Stimulated activated CD8-positive, alpha-beta memory T cell treated with anti-CD3 and anti-CD28 coated beads, Interleukin-4, amount 100 ng/mL, for 48 hours (primary cell): ENCODE results near the gene KANSL1L.

Source experiments
- DNase-seq: peaks from one replicate; pipeline ENCODE4 v3.0.0-alpha.2; 2020

The KANSL1L gene

DNA sequence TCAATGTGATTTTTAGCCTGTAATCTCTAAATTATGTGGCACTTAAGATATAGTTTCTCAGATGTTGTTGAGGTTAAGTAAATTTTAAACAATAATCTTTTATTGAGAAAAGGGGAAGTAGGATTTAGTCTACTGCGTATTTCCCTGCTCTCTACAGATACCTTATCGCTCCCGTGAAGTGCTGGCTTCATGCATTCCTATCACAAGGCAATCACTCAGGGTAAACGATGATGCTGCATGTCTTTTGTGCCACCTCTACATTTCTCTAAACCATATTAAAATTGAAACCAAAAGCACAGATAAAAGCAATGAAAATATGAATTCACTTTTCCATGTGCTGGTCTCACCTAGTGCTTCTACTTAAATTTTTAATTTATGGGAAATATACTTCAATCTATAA, 183.2 kb downstream of the KANSL1L start:
- DNase-seq = no peak

DNA sequence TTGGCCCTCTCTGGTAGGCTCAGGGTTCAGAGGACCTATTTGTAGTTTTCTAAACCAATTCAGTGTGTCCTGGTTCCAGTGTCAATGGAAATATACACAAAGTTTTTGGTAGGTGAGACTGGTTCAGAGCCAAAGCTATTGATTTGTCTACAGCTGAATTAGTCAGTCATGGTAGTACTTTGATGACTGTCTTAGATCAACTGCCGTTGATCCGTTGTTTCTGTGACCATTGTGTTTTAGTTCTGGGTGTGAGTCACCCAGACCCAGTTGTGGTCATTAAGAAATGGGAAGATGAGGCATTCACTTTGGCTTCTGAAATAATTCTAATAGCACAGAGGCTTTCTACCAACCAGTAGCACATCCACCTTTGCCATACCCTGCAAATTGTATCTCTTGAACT, 184.8 kb downstream of the KANSL1L start:
- DNase-seq = no peak

DNA sequence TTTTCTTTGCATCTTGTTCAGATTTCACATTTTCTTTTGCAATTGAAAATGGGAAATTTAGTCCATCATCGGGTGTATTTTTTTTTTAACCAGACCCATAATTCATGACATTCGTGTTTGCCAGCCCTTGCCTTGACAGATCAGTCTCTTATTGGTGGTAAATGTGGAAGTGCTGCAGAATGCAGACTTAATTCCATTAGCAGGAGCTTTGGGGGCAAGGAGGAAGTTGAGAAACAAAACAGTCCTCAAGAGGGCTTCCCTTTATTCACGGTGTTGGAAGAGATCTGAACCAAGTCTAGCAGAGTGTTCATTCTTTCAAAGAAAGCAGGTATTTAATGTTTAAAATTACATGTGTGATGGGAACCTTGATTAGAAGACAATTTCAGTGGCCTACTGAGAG, 185.3 kb downstream of the KANSL1L start:
- no peak for DNase-seq

DNA sequence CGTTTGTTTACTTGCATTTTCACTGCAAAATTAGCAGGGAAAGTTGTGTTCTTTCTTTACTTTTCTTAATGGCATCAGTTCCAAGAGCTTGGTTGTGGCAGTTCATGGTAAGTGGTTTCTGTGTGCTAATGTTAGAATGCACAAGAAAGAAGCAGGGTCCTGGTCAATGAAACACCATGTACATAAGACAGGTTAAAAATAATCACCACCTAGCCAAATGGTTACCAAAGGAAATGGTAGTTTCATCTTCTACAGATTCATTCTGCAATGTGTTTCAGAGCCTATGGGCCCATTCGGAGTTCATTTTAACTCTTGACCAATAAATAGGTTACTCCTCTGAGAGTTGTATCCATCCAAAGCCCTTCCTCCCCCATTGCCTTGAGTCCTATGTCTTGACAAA, 186.9 kb downstream of the KANSL1L start:
- no peak for DNase-seq

DNA sequence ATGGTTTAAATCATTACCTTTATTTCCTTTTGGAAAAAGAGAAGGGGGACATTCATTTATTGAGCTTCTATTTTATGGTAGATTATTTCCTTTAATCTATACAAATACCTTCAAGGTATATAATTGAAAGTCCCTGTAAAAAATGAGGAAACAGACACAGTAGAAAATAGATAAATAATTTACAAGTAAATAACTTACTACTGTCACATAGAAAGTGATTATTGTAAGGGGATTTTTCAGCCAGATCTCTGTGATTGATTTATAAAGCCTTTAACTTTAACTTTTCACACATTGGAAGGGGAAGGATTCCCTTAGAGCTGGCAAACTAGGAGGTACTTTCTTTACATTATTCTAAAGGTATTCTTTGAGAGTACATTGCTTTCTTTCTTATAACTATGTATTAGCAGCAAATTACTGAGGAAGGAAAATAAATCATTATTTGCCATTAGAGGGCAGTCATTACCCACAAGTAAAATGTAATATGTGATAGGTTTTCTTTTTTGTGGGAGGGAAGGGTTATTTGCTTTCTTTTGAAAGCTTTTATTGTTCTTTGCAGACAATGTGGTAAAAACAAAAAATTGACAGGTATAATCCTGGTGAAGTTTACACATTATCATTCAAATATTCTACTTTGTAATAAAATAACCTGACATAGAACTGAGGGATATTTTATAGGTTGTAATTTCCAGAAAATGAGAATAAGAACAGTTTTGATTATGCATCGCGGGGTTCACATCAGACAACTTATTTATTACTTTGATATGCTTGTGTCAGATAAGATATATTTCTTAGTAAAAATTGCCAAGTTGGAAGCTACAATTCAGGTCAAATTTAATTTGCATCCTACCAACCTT, 193.6 kb downstream of the KANSL1L start:
- DNase-seq = no peak

DNA sequence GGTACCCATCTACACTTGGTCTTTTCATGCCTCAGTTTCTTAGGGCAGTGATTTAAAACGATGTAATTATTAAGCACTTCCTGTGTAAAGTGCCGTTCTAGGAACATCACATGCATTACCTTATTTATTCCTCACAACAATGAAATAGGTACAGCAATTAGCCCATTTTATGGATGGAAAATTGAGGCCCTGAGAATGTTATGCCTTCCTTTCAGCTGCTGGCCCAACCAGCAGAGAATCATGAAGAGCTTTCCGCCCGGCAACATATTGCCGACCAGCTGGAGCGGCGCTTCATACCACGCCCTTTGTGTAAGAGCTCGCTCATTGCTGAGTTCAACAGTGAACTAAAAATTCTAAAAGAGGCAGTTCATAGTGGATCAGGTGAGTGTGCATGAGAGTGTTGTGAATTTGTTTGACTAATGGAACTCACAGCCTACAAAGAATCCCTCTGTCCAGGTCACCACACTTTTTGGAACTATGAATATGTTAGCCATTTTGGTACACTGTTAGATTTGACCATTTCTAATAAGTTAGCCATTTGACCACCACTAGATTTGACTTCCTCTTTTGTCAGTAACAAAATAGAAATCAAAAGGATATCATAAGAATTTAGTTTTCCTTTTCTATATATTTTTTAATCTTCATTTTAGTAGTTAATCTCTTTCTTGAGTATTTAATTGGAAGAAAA, 194.4 kb downstream of the KANSL1L start:
- no peak for DNase-seq

DNA sequence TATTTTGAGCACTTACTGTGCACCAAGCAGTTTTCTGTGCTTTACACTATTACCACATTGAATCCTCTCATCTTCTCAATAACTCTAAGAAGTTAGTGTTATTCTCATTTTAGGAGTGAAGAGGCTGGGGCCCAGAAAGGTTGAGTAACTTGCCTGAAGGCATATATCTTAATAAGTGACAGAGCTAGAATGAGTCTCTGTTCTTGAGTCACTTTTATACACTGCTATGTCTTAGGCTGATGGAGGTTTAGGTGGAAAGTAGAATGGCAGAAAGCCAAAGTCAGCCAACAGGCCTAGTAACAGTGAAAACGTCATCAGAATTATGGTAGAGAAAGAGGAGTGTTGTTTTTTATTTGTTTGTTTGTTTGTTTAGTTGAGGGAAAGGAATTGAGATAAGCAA, 196.6 kb downstream of the KANSL1L start:
- no peak for DNase-seq

DNA sequence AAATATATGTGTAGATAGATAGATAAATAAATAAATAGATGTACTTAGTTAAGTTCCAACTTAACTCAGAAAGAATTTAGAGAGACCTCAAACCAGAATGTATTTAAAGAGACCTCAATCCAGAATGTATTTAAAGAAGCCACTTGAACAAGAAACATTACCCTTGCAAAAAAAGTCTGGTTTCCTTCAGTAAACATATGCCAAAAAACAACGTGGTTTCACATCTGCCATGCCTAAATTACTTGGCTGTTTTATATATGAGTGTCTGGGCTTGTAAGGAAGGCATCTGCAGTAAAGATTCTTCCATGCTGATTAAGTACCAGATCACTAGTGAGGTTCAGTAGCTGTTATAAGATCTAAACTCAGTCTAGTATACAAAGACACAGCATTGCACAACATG, 197.9 kb downstream of the KANSL1L start:
- no peak for DNase-seq
